Ovary (tissue), 3 donors: ENCODE data around the gene LRRTM4.
"Not testable (repeated sequence)": the region's sequence is repeated elsewhere in the genome, so short reads cannot be mapped to it uniquely, and the experiment has no call there.

Experiments
- POLR2A ChIP-seq: fragments of 450-650 bp; IDR thresholded peaks from one replicate; pipeline ENCODE4 v1.6.1; 2017; ENCODE audit warnings: antibody characterized with exemption, mild to moderate bottlenecking, moderate library complexity
- TF ChIP-seq, protein P1 (sequence below), 3 donors: fragments of 450-650 bp in 2 of 3; fragments of 200-600 bp in 1 of 3; IDR thresholded peaks; one replicate each; pipeline versions ENCODE4 v1.5.1 to v1.8.0; 2016 to 2022; ENCODE audit warnings: antibody characterized with exemption in 3 of 3, mild to moderate bottlenecking in 1 of 3
- donor health status: DM: no; HTN: no; CAD: no.

DNA sequence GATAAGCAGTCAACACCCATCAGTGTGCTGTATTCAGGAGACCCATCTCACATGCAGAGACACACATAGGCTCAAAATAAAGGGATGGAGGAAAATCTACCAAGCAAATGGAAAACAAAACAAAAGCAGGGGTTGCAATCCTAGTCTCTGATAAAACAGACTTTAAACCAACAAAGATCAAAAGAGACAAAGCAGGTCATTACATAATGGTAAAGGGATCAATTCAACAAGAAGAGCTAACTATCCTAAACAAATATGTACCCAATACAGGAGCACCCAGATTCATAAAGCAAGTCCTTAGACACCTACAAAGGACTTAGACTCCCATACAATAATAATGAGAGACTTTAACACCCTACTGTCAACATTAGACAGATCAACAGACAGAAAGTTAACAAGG, 358.2 kb downstream of the LRRTM4 start:
- TF ChIP-seq, protein P1, sequence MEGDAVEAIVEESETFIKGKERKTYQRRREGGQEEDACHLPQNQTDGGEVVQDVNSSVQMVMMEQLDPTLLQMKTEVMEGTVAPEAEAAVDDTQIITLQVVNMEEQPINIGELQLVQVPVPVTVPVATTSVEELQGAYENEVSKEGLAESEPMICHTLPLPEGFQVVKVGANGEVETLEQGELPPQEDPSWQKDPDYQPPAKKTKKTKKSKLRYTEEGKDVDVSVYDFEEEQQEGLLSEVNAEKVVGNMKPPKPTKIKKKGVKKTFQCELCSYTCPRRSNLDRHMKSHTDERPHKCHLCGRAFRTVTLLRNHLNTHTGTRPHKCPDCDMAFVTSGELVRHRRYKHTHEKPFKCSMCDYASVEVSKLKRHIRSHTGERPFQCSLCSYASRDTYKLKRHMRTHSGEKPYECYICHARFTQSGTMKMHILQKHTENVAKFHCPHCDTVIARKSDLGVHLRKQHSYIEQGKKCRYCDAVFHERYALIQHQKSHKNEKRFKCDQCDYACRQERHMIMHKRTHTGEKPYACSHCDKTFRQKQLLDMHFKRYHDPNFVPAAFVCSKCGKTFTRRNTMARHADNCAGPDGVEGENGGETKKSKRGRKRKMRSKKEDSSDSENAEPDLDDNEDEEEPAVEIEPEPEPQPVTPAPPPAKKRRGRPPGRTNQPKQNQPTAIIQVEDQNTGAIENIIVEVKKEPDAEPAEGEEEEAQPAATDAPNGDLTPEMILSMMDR (IDR thresholded peaks at IDR 0.05): not testable (repeated sequence)
- TF ChIP-seq POLR2A: not testable (repeated sequence)
